Left cardiac atrium (tissue), 4 donors: ENCODE data around the gene AGBL4. TPM values are rescaled to one million over a fixed set of nuclear protein-coding genes. Genes with fewer than 3 reads are reported as not detected.
"Not testable (repeated sequence)": the region's sequence is repeated elsewhere in the genome, so short reads cannot be mapped to it uniquely, and the experiment has no call there.

Experiments used
- ATAC-seq, 2 donors: fragments of 200-7000 bp; cut with Tn5 transposase; one replicate each; pipeline ENCODE4 v1.9.1; 2020; ENCODE audit warnings: mild to moderate bottlenecking in 2 of 2, moderate library complexity in 2 of 2
- DNase-seq: peaks from one replicate; pipeline ENCODE4 v3.0.0-alpha.2; 2020
- intact Hi-C, 2 donors: fragments of 100-400 bp; cut with DNase I; formaldehyde crosslinking; loops; one replicate each; pipeline versions ENCODE4 v1.14.1 to v1.15.1; 2022 to 2023
- long read RNA-seq: library from polyadenylated mRNA; unstranded; transcript quantifications from one replicate; pipeline ENCODE4 v2.0.0, GENCODE V29; 2021
- total RNA-seq, 2 donors: library from RNA; stranded (reverse); fragmentation: NEBNext Ultra II Directional; extraction: Animal tissue kit (Norgen Biotek cat#: 25700); gene quantifications; one replicate each; pipeline ENCODE4 v1.2.1, GENCODE V29; 2021
- donor health status: DM: no; HTN: yes; CAD: no.
- donor health status: DM: no; HTN: yes; CAD: no; lungs with severe emphysema.
- donor health status: DM: yes; HTN: yes; CAD: no.
- donor health status: Dilated cardiomyopathy.

The AGBL4 gene
- 1 to 10 TPM; 2.5 to 3.1 TPM for total RNA-seq
- long read RNA-seq, partial matches to known transcripts = 0 of 1 reads
- long read RNA-seq, other reads (novel, unspliced or antisense) = 1 of 1 reads

- peak; percentile 77 for DNase-seq
- ATAC-seq = peak; percentile 95 to 97
- intact Hi-C loops = no loop called here
Measured at GRCh38 chr1:50023292-50024159, at the start of gene AGBL4. Gene AGBL4, minus strand, starts transcription at chr1:50023954.

- intact Hi-C loops = no loop called here
- DNase-seq = no peak
- peak in 1 of 2 donors; percentile 83 for ATAC-seq
Measured at GRCh38 chr1:50066806-50067205, 43.1 kb upstream of the AGBL4 start.

GRCh38 chr1:50060279-50060678, 36.5 kb upstream of the AGBL4 start:
- DNase-seq (no peak), ATAC-seq (peak in 1 of 2 donors; percentile 67)
- intact Hi-C loops = no loop called here

- intact Hi-C loops = no loop called here
- ATAC-seq (peak in 1 of 2 donors; percentile 30), DNase-seq (no peak)
Measured at GRCh38 chr1:50048791-50049190, 25.0 kb upstream of the AGBL4 start.

- peak; percentile 29 for DNase-seq
- ATAC-seq = peak; percentile 71 to 88
- intact Hi-C loops = no loop called here
Measured at GRCh38 chr1:50047916-50048694, 24.4 kb upstream of the AGBL4 start.

GRCh38 chr1:50038237-50038809, 14.6 kb upstream of the AGBL4 start:
- no peak for ATAC-seq
- no peak for DNase-seq
- intact Hi-C loops = no loop called here

- intact Hi-C loops = no loop called here
- DNase-seq (no peak), ATAC-seq (no peak)
Measured at GRCh38 chr1:50027794-50028193, 4.0 kb upstream of the AGBL4 start.

- intact Hi-C loops = no loop called here
- no peak for ATAC-seq
- no peak for DNase-seq
Measured at GRCh38 chr1:49995734-49996133, 28.0 kb downstream of the AGBL4 start.

GRCh38 chr1:49971088-49971487, 52.7 kb downstream of the AGBL4 start:
- ATAC-seq (no peak), DNase-seq (no peak)
- intact Hi-C loops = no loop called here

- DNase-seq (no peak), ATAC-seq (no peak)
- intact Hi-C loops = no loop called here
Measured at GRCh38 chr1:49951385-49951784, 72.4 kb downstream of the AGBL4 start.

GRCh38 chr1:49915301-49915700, 108.5 kb downstream of the AGBL4 start:
- ATAC-seq, intact Hi-C loops, DNase-seq: not testable (repeated sequence)

GRCh38 chr1:49906365-49906764, 117.4 kb downstream of the AGBL4 start:
- no peak for ATAC-seq
- intact Hi-C loops = no loop called here
- no peak for DNase-seq

- ATAC-seq (no peak), DNase-seq (no peak)
- intact Hi-C loops = no loop called here
Measured at GRCh38 chr1:49864581-49864980, 159.2 kb downstream of the AGBL4 start.

- DNase-seq = no peak
- intact Hi-C loops = no loop called here
- ATAC-seq = no peak
Measured at GRCh38 chr1:49854741-49855140, 169.0 kb downstream of the AGBL4 start.

- no peak for ATAC-seq
- intact Hi-C loops = no loop called here
- DNase-seq = no peak
Measured at GRCh38 chr1:49842596-49842995, 181.2 kb downstream of the AGBL4 start.

GRCh38 chr1:49841767-49842166, 182.0 kb downstream of the AGBL4 start:
- intact Hi-C loops = no loop called here
- DNase-seq (no peak), ATAC-seq (no peak)

- ATAC-seq (no peak), DNase-seq (no peak)
- intact Hi-C loops = no loop called here
Measured at GRCh38 chr1:49824261-49824660, 199.5 kb downstream of the AGBL4 start.

- intact Hi-C loops = no loop called here
- DNase-seq (no peak), ATAC-seq (no peak)
Measured at GRCh38 chr1:49817681-49818080, 206.1 kb downstream of the AGBL4 start.

- DNase-seq, intact Hi-C loops, ATAC-seq: not testable (repeated sequence)
Measured at GRCh38 chr1:49787013-49787412, 236.7 kb downstream of the AGBL4 start.

- ATAC-seq (no peak), DNase-seq (no peak)
- intact Hi-C loops = no loop called here
Measured at GRCh38 chr1:49765034-49765433, 258.7 kb downstream of the AGBL4 start.
